Sigmoid colon (tissue), 7 donors: ENCODE results near the gene LNX2. TPM values are rescaled to one million over a fixed set of nuclear protein-coding genes. Genes with fewer than 3 reads are reported as not detected.
"Not testable (repeated sequence)": the region's sequence is repeated elsewhere in the genome, so short reads cannot be mapped to it uniquely, and the experiment has no call there.

Experiments used
- DNase-seq: peaks from one replicate; pipeline ENCODE4 v3.0.0-alpha.2; 2019
- H3K27ac ChIP-seq, 4 donors: fragments of 200-600 bp; sonication (generic); one replicate each; pipeline ENCODE4 v1.5.1; 2016 to 2019; ENCODE audit warnings: mild to moderate bottlenecking in 1 of 4
- H3K27me3 ChIP-seq, 3 donors: fragments of 200-600 bp; sonication (generic); one replicate each; pipeline ENCODE4 v1.5.1; 2019; ENCODE audit warnings: mild to moderate bottlenecking in 1 of 3
- H3K36me3 ChIP-seq, 4 donors: fragments of 200-600 bp; sonication (generic); one replicate each; pipeline ENCODE4 v1.5.1; 2016 to 2019
- H3K4me1 ChIP-seq, 4 donors: fragments of 200-600 bp; sonication (generic); one replicate each; pipeline ENCODE4 v1.5.1; 2017 to 2019
- H3K4me3 ChIP-seq, 4 donors: fragments of 200-600 bp; sonication (generic); one replicate each; pipeline ENCODE4 v1.5.1; 2017 to 2019; ENCODE audit warnings: mild to moderate bottlenecking in 2 of 4, moderate library complexity in 1 of 4
- H3K9me3 ChIP-seq, 4 donors: fragments of 200-600 bp in 3 of 4; sonication (generic) in 3 of 4; one replicate each; pipeline versions ENCODE4 v1.5.1 to v1.6.1; 2013 to 2019
- CTCF ChIP-seq, 4 experiments: fragments of 450-650 bp in 3 of 4; fragments of 200-600 bp in 1 of 4; IDR thresholded peaks; one replicate each; pipeline ENCODE4 v1.5.1; 2016 to 2019; ENCODE audit warnings: antibody characterized with exemption in 4 of 4, mild to moderate bottlenecking in 3 of 4, moderate library complexity in 2 of 4
- EP300 ChIP-seq, 4 donors: sonication (generic); formaldehyde crosslinking; IDR thresholded peaks; one replicate each; pipeline ENCODE4 v1.6.1; 2017; ENCODE audit warnings: antibody characterized with exemption in 4 of 4
- POLR2A ChIP-seq, 2 donors: fragments of 450-650 bp; IDR thresholded peaks; one replicate each; pipeline ENCODE4 v1.6.1; 2016; ENCODE audit warnings: antibody characterized with exemption in 2 of 2, mild to moderate bottlenecking in 2 of 2, moderate library complexity in 2 of 2
- POLR2AphosphoS5 ChIP-seq, 4 donors: sonication (generic); formaldehyde crosslinking; IDR thresholded peaks; one replicate each; pipeline ENCODE4 v1.6.1; 2017; ENCODE audit warnings: antibody characterized with exemption in 4 of 4
- WGBS, 2 donors: extraction: QIAGEN DNeasy Blood & Tissue Kit; methylation state at CpG; one replicate each; pipeline ENCODE4 v1.1.7; 2013; 5-methylcytosine and 5-hydroxymethylcytosine counted together
- intact Hi-C: fragments of 100-400 bp; cut with DNase I; formaldehyde crosslinking; loops from one replicate; pipeline ENCODE4 v1.15.1; 2023
- polyA plus RNA-seq, 3 donors: library from polyadenylated mRNA; stranded (reverse); fragments of 200-250 nt; gene quantifications; one replicate each; pipeline ENCODE4 v1.2.3, GENCODE V29; 2013
- total RNA-seq, 4 donors: library from RNA; depleted of rRNA; stranded (reverse); fragments of >200 nt; gene quantifications; one replicate each; pipeline ENCODE4 v1.1.0, GENCODE V29; 2016
- donor health status: healthy with polysubstance abuse.
- donor health status: Bipolar disorder and iron deficiency.
- donor health status: healthy.

Gene LNX2
- total and polyA plus RNA-seq, 7 donors, result 7.7 to 22.2 (median 10.9) TPM

DNA sequence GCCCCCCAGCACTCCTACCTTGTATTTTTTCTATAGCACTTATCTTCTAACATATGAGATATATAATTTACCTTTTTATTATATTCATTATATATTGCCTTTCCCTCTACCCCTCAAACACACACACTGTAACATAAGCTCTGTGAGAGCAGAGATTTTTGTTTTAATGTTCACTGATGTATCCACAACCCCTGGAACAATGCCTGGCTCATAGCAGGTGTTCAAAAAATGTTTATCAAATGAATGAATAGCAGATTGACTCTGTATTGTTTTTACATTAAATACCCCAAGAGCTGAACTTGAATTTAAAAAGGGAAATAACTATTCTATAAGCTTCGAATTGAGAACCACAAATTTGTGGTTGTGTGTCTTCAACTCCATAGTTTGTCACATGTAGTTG, 12.3 kb upstream of the LNX2 start:
- DNase-seq, result no peak
- WGBS, 2 donors, result 89 to 95% methylated on average over 1 of the region's 1 CpG
- no peak overlapping the region for H3K27ac ChIP-seq
- intact Hi-C loops, result loop anchor here (10.0 kb wide), 1 partner anchor 648 kb away; no protein-coding TSS in a partner anchor
- H3K4me3 ChIP-seq, result no peak overlapping the region
- H3K4me1 ChIP-seq, result peaks cover 0 to 31% (median 24%) of the 10 kb centered on the region in 4 donors
- H3K36me3 ChIP-seq, result no peaks in the 10 kb centered on the region
- TF ChIP-seq POLR2AphosphoS5 (IDR thresholded peaks at IDR 0.05) (no peak), POLR2A (IDR thresholded peaks at IDR 0.05) (no peak), CTCF (IDR thresholded peaks at IDR 0.05) (no peak), EP300 (IDR thresholded peaks at IDR 0.05) (no peak)
- no peaks in the 10 kb centered on the region for H3K27me3 ChIP-seq
- H3K9me3 ChIP-seq, result no peaks in the 10 kb centered on the region

DNA sequence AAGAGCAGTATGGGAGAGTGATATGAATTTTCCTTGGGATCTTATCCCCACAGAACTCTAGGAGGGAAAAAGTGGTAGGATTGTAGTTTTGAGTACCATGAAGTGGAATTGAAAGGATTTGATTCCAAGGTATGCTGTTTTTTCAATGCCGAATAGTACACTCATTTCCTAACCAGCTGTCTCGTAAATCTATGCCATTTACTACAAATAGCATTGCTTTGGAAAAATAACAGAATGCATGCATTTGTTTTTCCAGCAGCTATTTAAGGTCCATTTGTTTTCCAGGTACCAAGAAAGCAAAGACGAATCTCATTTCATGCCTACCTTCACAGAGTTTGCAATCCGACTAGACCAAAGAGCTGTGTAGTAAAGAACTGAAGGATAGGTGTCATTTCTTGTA, 11.9 kb upstream of the LNX2 start:
- intact Hi-C loops, result loop anchor here (10.0 kb wide), 1 partner anchor 647 kb away; no protein-coding TSS in a partner anchor
- WGBS, 2 donors, result 92 to 94% methylated on average over 4 of the region's 4 CpGs
- H3K9me3 ChIP-seq, result no peaks in the 10 kb centered on the region
- no peak overlapping the region for H3K4me3 ChIP-seq
- no peaks in the 10 kb centered on the region for H3K36me3 ChIP-seq
- no peak for DNase-seq
- no peak overlapping the region for H3K27ac ChIP-seq
- peaks cover 0 to 28% (median 20%) of the 10 kb centered on the region in 4 donors for H3K4me1 ChIP-seq
- no peak for TF ChIP-seq EP300 (IDR thresholded peaks at IDR 0.05)
- TF ChIP-seq POLR2AphosphoS5 (IDR thresholded peaks at IDR 0.05), result no peak
- TF ChIP-seq POLR2A (IDR thresholded peaks at IDR 0.05), result no peak
- TF ChIP-seq CTCF (IDR thresholded peaks at IDR 0.05), result no peak
- H3K27me3 ChIP-seq, result no peaks in the 10 kb centered on the region

DNA sequence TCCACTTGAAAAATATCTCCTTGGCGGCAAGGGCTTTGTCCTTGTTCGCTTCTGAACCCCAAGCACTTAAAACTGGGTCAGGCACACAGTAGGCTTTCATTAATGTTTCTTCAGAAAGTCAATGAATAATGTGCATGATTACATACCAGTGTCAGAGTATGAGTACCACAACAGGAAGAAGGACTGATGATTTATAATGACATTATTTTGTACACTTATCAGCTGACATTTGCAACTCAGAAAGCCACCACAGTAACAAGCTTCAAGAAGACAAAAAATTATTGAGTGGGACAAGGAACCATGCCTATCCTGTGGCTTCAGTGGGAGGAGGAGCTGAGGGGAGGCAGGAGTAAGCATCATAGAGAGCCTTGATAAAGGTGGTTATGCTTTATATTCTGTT, 11.3 kb upstream of the LNX2 start:
- H3K36me3 ChIP-seq, result no peaks in the 10 kb centered on the region
- no peak overlapping the region for H3K27ac ChIP-seq
- 76 to 99% methylated on average over 2 of the region's 2 CpGs for whole genome bisulfite sequencing, 2 donors
- DNase-seq, result no peak
- TF ChIP-seq POLR2A (IDR thresholded peaks at IDR 0.05), result no peak
- TF ChIP-seq EP300 (IDR thresholded peaks at IDR 0.05), result no peak
- no peak for TF ChIP-seq CTCF (IDR thresholded peaks at IDR 0.05)
- TF ChIP-seq POLR2AphosphoS5 (IDR thresholded peaks at IDR 0.05), result no peak
- H3K4me1 ChIP-seq, result peaks cover 0 to 23% (median 14%) of the 10 kb centered on the region in 4 donors
- intact Hi-C loops, result loop anchor here (10.0 kb wide), 1 partner anchor 647 kb away; no protein-coding TSS in a partner anchor
- H3K4me3 ChIP-seq, result no peak overlapping the region
- H3K9me3 ChIP-seq, result no peaks in the 10 kb centered on the region
- H3K27me3 ChIP-seq, result no peaks in the 10 kb centered on the region

- Histone ChIP-seq H3K27me3 (no peaks in the 10 kb centered on the region), H3K4me1 (peaks cover 0 to 18% (median 9%) of the 10 kb centered on the region in 4 donors), H3K27ac (no peak overlapping the region), H3K36me3 (no peaks in the 10 kb centered on the region), H3K9me3 (no peaks in the 10 kb centered on the region), H3K4me3 (no peak overlapping the region)
- intact Hi-C loops, result loop anchor here (10.0 kb wide), 1 partner anchor 646 kb away; no protein-coding TSS in a partner anchor
- DNase-seq, result no peak
- 84 to 95% methylated on average over 4 of the region's 4 CpGs for WGBS, 2 donors
- no peak for TF ChIP-seq CTCF (IDR thresholded peaks at IDR 0.05)
- TF ChIP-seq POLR2AphosphoS5 (IDR thresholded peaks at IDR 0.05), result no peak
- TF ChIP-seq POLR2A (IDR thresholded peaks at IDR 0.05), result no peak
- TF ChIP-seq EP300 (IDR thresholded peaks at IDR 0.05), result no peak
Measured at GRCh38 chr13:27631156-27631555, 10.8 kb upstream of the LNX2 start.

DNA sequence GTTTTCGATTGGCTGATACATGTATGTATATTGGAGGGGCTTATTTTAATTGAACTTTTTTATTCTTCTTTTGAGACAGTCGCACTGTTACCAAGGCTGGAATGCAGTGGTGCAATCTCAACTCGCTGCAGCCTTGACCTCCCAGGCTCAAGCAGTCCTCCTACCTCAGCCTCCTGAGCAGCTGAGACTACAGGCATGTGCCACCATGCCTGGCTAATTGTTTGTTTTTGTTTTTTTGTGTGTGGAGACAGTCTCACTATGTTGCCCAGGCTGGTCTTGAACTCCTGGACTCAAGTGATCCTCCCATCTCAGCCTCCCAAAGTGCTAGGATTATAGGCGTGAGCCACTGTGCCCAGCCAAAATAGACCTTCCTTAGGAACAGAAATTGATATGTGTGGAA, 8.4 kb upstream of the LNX2 start:
- not testable (repeated sequence) for H3K4me3 ChIP-seq, H3K27ac ChIP-seq, H3K27me3 ChIP-seq, H3K9me3 ChIP-seq, H3K36me3 ChIP-seq, DNase-seq, H3K4me1 ChIP-seq
- intact Hi-C loops, result loop anchor here (10.0 kb wide), 2 partner anchors 374 to 506 kb away; partner anchors contain the start of genes PAN3 and RPL21
- WGBS, 2 donors, result 98 to 99% methylated on average over 4 of the region's 4 CpGs
